Measurements from ENCODE around the gene NOTUM. TPM values are rescaled to one million over a fixed set of nuclear protein-coding genes. Genes with fewer than 3 reads are reported as not detected.

Gene NOTUM
- total RNA-seq, 1 donor from 2014 or later, result 0.53 TPM

Other genes with a start within 250 kb of the NOTUM start
- 11.1 and 19.4 TPM in 2 replicates for gene SLC25A10, start 248.9 kb downstream of the NOTUM start, total RNA-seq
- gene GCGR, start 157.0 kb downstream of the NOTUM start, total RNA-seq, result not detected in 2 replicates
- 100 and 132 TPM in 2 replicates for gene MCRIP1, start 127.9 kb downstream of the NOTUM start, total RNA-seq
- 12.7 and 29.7 TPM in 2 replicates for gene PPP1R27, start 126.1 kb downstream of the NOTUM start, total RNA-seq
- gene P4HB, start 100.7 kb downstream of the NOTUM start, total RNA-seq, result 1,674 and 2,691 TPM in 2 replicates
- gene ARHGDIA, start 89.8 kb downstream of the NOTUM start, total RNA-seq, result 157 and 161 TPM in 2 replicates
- 94.5 and 96.3 TPM in 2 replicates for gene ALYREF, start 69.6 kb downstream of the NOTUM start, total RNA-seq
- gene ANAPC11, start 69.5 kb downstream of the NOTUM start, total RNA-seq, result 190 and 212 TPM in 2 replicates
- gene NPB, start 58.9 kb downstream of the NOTUM start, total RNA-seq, result 1.3 and 6.1 TPM in 2 replicates
- gene PCYT2, start 49.8 kb downstream of the NOTUM start, total RNA-seq, result 67.4 and 88.5 TPM in 2 replicates
- 19.2 and 20.3 TPM in 2 replicates for gene SIRT7, start 43.0 kb downstream of the NOTUM start, total RNA-seq
- 48.9 and 61.0 TPM in 2 replicates for gene MAFG, start 33.5 kb downstream of the NOTUM start, total RNA-seq
- gene PYCR1, start 23.9 kb downstream of the NOTUM start, total RNA-seq, result 120 and 223 TPM in 2 replicates
- gene MYADML2, start 14.0 kb downstream of the NOTUM start, total RNA-seq, result 0.16 and 1.3 TPM in 2 replicates
- gene ASPSCR1, start 16.4 kb upstream of the NOTUM start, total RNA-seq, result 21.8 and 29.7 TPM in 2 replicates
- 50.0 and 61.8 TPM in 2 replicates for gene CENPX, start 61.7 kb upstream of the NOTUM start, total RNA-seq
- gene LRRC45, start 62.1 kb upstream of the NOTUM start, total RNA-seq, result 9.4 and 10.5 TPM in 2 replicates
- gene RAC3, start 70.5 kb upstream of the NOTUM start, total RNA-seq, result 7.3 and 9.8 TPM in 2 replicates
- gene DCXR, start 76.5 kb upstream of the NOTUM start, total RNA-seq, result 99.4 and 105 TPM in 2 replicates
- gene RFNG, start 90.6 kb upstream of the NOTUM start, total RNA-seq, result 42.7 and 45.4 TPM in 2 replicates
- gene GPS1, start 90.7 kb upstream of the NOTUM start, total RNA-seq, result 121 and 122 TPM in 2 replicates
- 97.1 and 109 TPM in 2 replicates for gene DUS1L, start 104.6 kb upstream of the NOTUM start, total RNA-seq
- gene FASN, start 137.0 kb upstream of the NOTUM start, total RNA-seq, result 78.4 and 97.9 TPM in 2 replicates

Measured in myocyte (in vitro differentiated cells).